Measurements from ENCODE around the gene IFT122.
"Not testable (repeated sequence)": the region's sequence is repeated elsewhere in the genome, so short reads cannot be mapped to it uniquely, and the experiment has no call there.

Gene IFT122

GRCh38 chr3:129503471-129504291, 63.7 kb downstream of the IFT122 start:
- no peaks in the 10 kb centered on the region for H3K9me3 ChIP-seq (ENCODE audit: low read length)
- H3K27me3 ChIP-seq (ENCODE audit: insufficient read depth, low read length): no peaks in the 10 kb centered on the region
- no peak overlapping the region for H2AFZ ChIP-seq (ENCODE audit: low read depth, low read length)
- no peak overlapping the region for H3K4me3 ChIP-seq (ENCODE audit: low read length)
- H3K4me1 ChIP-seq (ENCODE audit: insufficient read depth, low read length): no peaks in the 10 kb centered on the region
- peaks cover 72% of the 10 kb centered on the region for H3K36me3 ChIP-seq (ENCODE audit: insufficient read depth, low read length)

- no peaks in the 10 kb centered on the region for H3K4me1 ChIP-seq (ENCODE audit: insufficient read depth, low read length)
- H3K9me3 ChIP-seq (ENCODE audit: low read length): no peaks in the 10 kb centered on the region
- H3K4me3 ChIP-seq (ENCODE audit: low read length): no peak overlapping the region
- no peak overlapping the region for H2AFZ ChIP-seq (ENCODE audit: low read depth, low read length)
- peaks cover 75% of the 10 kb centered on the region for H3K36me3 ChIP-seq (ENCODE audit: insufficient read depth, low read length)
- no peaks in the 10 kb centered on the region for H3K27me3 ChIP-seq (ENCODE audit: insufficient read depth, low read length)
Observed at GRCh38 chr3:129504471-129505100, 64.6 kb downstream of the IFT122 start.

DNA sequence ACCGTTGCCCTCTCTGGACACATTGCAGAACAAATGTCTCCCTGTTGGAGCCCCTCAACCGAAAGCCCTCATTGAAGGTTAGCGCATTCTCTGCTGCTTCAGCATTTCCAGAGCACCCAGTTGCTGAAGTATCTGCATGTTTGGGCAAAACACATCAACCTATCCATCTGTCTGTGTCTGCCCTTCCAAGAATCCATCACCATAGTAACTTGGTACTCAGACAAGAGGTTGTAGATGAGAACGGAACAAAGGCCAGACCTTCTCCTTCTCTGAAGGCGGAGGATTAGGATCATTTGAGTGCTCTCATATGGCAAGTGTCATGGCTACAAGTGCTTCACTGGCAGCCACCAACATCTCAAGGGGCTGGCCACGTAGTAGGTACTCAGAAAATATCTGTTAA, 65.3 kb downstream of the IFT122 start:
- Histone ChIP-seq H3K27me3 (ENCODE audit: insufficient read depth, low read length) (no peaks in the 10 kb centered on the region), H2AFZ (ENCODE audit: low read depth, low read length) (no peak overlapping the region), H3K4me1 (ENCODE audit: insufficient read depth, low read length) (no peaks in the 10 kb centered on the region), H3K36me3 (ENCODE audit: insufficient read depth, low read length) (peaks cover 69% of the 10 kb centered on the region), H3K4me3 (ENCODE audit: low read length) (no peak overlapping the region), H3K9me3 (ENCODE audit: low read length) (no peaks in the 10 kb centered on the region)

DNA sequence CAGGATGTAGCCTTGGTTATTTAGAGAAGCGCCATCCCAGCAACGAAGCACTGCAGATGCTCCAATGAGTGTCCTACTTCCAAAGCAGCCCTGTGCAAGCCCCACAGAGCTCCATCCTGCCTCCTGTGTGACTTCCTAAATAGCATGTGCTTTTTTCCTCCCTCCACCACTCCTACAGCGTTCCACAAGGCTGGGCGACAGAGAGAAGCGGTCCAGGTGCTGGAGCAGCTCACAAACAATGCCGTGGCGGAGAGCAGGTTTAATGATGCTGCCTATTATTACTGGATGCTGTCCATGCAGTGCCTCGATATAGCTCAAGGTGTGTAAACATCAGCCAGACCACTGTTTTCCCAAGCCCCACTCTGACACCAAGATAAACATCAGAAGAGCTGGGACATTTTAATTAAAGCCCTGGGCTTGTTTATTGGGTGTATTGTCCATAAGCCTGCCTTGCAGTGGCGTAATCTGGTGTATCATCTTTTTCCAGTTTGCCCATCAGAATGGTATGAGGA, 66.3 kb downstream of the IFT122 start:
- H3K4me3 ChIP-seq (ENCODE audit: low read length): no peak overlapping the region
- no peaks in the 10 kb centered on the region for H3K4me1 ChIP-seq (ENCODE audit: insufficient read depth, low read length)
- no peaks in the 10 kb centered on the region for H3K9me3 ChIP-seq (ENCODE audit: low read length)
- no peaks in the 10 kb centered on the region for H3K27me3 ChIP-seq (ENCODE audit: insufficient read depth, low read length)
- H3K36me3 ChIP-seq (ENCODE audit: insufficient read depth, low read length): peaks cover 67% of the 10 kb centered on the region
- no peak overlapping the region for H2AFZ ChIP-seq (ENCODE audit: low read depth, low read length)

- peaks cover 67% of the 10 kb centered on the region for H3K36me3 ChIP-seq (ENCODE audit: insufficient read depth, low read length)
- H3K9me3 ChIP-seq (ENCODE audit: low read length): no peaks in the 10 kb centered on the region
- H2AFZ ChIP-seq (ENCODE audit: low read depth, low read length): no peak overlapping the region
- H3K4me1 ChIP-seq (ENCODE audit: insufficient read depth, low read length): no peaks in the 10 kb centered on the region
- no peaks in the 10 kb centered on the region for H3K27me3 ChIP-seq (ENCODE audit: insufficient read depth, low read length)
- H3K4me3 ChIP-seq (ENCODE audit: low read length): no peak overlapping the region
Observed at GRCh38 chr3:129507181-129507831, 67.3 kb downstream of the IFT122 start.

GRCh38 chr3:129512595-129512994, 72.6 kb downstream of the IFT122 start:
- Histone ChIP-seq H3K4me3 (ENCODE audit: low read length) (no peak overlapping the region), H3K27me3 (ENCODE audit: insufficient read depth, low read length) (no peaks in the 10 kb centered on the region), H3K9me3 (ENCODE audit: low read length) (no peaks in the 10 kb centered on the region), H3K4me1 (ENCODE audit: insufficient read depth, low read length) (no peaks in the 10 kb centered on the region), H2AFZ (ENCODE audit: low read depth, low read length) (no peak overlapping the region), H3K36me3 (ENCODE audit: insufficient read depth, low read length) (peaks cover 47% of the 10 kb centered on the region)

GRCh38 chr3:129513705-129514104, 73.7 kb downstream of the IFT122 start:
- peaks cover 44% of the 10 kb centered on the region for H3K36me3 ChIP-seq (ENCODE audit: insufficient read depth, low read length)
- H3K27me3 ChIP-seq (ENCODE audit: insufficient read depth, low read length): no peaks in the 10 kb centered on the region
- no peaks in the 10 kb centered on the region for H3K4me1 ChIP-seq (ENCODE audit: insufficient read depth, low read length)
- no peak overlapping the region for H3K4me3 ChIP-seq (ENCODE audit: low read length)
- no peak overlapping the region for H2AFZ ChIP-seq (ENCODE audit: low read depth, low read length)
- no peaks in the 10 kb centered on the region for H3K9me3 ChIP-seq (ENCODE audit: low read length)

GRCh38 chr3:129514110-129514509, 74.1 kb downstream of the IFT122 start:
- no peak overlapping the region for H3K4me3 ChIP-seq (ENCODE audit: low read length)
- peaks cover 44% of the 10 kb centered on the region for H3K36me3 ChIP-seq (ENCODE audit: insufficient read depth, low read length)
- H3K4me1 ChIP-seq (ENCODE audit: insufficient read depth, low read length): no peaks in the 10 kb centered on the region
- no peaks in the 10 kb centered on the region for H3K27me3 ChIP-seq (ENCODE audit: insufficient read depth, low read length)
- no peaks in the 10 kb centered on the region for H3K9me3 ChIP-seq (ENCODE audit: low read length)
- H2AFZ ChIP-seq (ENCODE audit: low read depth, low read length): no peak overlapping the region

- no peaks in the 10 kb centered on the region for H3K9me3 ChIP-seq (ENCODE audit: low read length)
- no peak overlapping the region for H3K4me3 ChIP-seq (ENCODE audit: low read length)
- no peaks in the 10 kb centered on the region for H3K27me3 ChIP-seq (ENCODE audit: insufficient read depth, low read length)
- H2AFZ ChIP-seq (ENCODE audit: low read depth, low read length): no peak overlapping the region
- peaks cover 46% of the 10 kb centered on the region for H3K36me3 ChIP-seq (ENCODE audit: insufficient read depth, low read length)
- no peaks in the 10 kb centered on the region for H3K4me1 ChIP-seq (ENCODE audit: insufficient read depth, low read length)
Observed at GRCh38 chr3:129514563-129514962, 74.5 kb downstream of the IFT122 start.

GRCh38 chr3:129515108-129515820, 75.2 kb downstream of the IFT122 start:
- H3K4me1 ChIP-seq (ENCODE audit: insufficient read depth, low read length); H3K9me3 ChIP-seq (ENCODE audit: low read length); H2AFZ ChIP-seq (ENCODE audit: low read depth, low read length); H3K27me3 ChIP-seq (ENCODE audit: insufficient read depth, low read length); H3K4me3 ChIP-seq (ENCODE audit: low read length): not testable (repeated sequence)
- peaks cover 47% of the 10 kb centered on the region for H3K36me3 ChIP-seq (ENCODE audit: insufficient read depth, low read length)

DNA sequence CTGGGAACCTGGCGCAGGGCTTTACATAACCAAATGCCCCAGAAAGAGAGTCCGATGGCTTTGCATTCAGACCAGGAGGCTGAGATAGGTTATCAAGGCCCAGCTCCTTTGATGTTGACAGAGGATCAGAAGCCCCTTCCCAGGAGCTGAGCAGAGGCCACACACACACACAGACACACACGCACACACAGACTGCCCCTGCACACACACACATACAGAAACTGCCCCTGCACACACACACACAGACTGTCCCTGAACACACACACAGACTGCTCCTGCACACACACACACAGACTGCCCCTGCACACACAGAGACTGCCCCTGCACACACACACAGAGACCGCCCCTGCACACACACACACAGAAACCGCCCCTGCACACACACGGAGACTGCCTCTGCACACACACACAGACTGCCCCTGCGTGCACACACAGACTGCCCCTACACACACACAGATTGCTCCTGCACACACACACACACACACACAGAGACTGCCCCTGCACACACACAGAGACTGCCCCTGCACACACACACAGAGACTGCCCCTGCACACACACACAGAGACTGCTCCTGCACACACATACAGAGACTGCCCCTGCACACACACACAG, 75.9 kb downstream of the IFT122 start:
- H3K9me3 ChIP-seq (ENCODE audit: low read length); H2AFZ ChIP-seq (ENCODE audit: low read depth, low read length); H3K4me3 ChIP-seq (ENCODE audit: low read length); H3K27me3 ChIP-seq (ENCODE audit: insufficient read depth, low read length); H3K4me1 ChIP-seq (ENCODE audit: insufficient read depth, low read length): not testable (repeated sequence)
- peaks cover 44% of the 10 kb centered on the region for H3K36me3 ChIP-seq (ENCODE audit: insufficient read depth, low read length)

DNA sequence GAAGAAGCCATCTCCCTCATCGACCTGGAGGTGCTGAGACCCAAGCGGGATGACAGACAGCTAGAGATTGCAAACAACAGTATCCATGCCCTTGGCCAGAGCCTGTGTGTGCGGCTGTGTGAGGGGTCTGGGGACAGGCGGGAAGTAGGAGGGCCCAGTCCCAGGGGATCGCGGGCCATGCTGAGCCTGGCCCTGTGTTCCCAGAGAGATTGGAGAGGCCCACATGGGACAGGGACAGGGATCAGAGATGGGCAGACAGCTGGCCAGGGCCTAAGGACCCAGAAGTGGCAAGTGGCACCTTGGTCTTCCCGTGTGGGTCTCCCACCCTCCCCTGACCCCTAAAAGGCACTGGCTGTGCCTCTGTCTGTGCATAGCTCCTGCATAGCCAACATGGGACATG, 77.5 kb downstream of the IFT122 start:
- Histone ChIP-seq H3K4me1 (ENCODE audit: insufficient read depth, low read length) (peaks cover 10% of the 10 kb centered on the region), H3K27me3 (ENCODE audit: insufficient read depth, low read length) (no peaks in the 10 kb centered on the region), H3K9me3 (ENCODE audit: low read length) (no peaks in the 10 kb centered on the region), H3K4me3 (ENCODE audit: low read length) (no peak overlapping the region), H2AFZ (ENCODE audit: low read depth, low read length) (no peak overlapping the region), H3K36me3 (ENCODE audit: insufficient read depth, low read length) (peaks cover 33% of the 10 kb centered on the region)

Measured in neuron (in vitro differentiated cells).